GM21515 (cell line): ENCODE data around the gene TUSC7.

Experiments
- ATAC-seq: cut with Tn5 transposase; IDR thresholded peaks from one replicate; pipeline ENCODE4 v1.9.1; 2021; ENCODE audit not compliant: unreplicated experiment

The TUSC7 gene

GRCh38 chr3:116709479-116709878 is at the start of gene TUSC7:
TSS of gene TUSC7 (plus strand) at chr3:116709779.
- ATAC-seq: no peak

GRCh38 chr3:116661196-116661595 is 48.4 kb upstream of the TUSC7 start:
- no peak for ATAC-seq

GRCh38 chr3:116663161-116664110 is 46.1 kb upstream of the TUSC7 start:
- ATAC-seq: no peak

GRCh38 chr3:116667324-116667723 is 42.3 kb upstream of the TUSC7 start:
- ATAC-seq: no peak

- ATAC-seq: no peak
These were observed 41.8 kb upstream of the TUSC7 start for GRCh38 chr3:116667791-116668190.

- no peak for ATAC-seq
These were observed 40.0 kb upstream of the TUSC7 start for GRCh38 chr3:116669576-116669975.

- ATAC-seq: no peak
These were observed 38.4 kb upstream of the TUSC7 start for GRCh38 chr3:116671151-116671550.

GRCh38 chr3:116678853-116679252 is 30.7 kb upstream of the TUSC7 start:
- ATAC-seq: no peak

GRCh38 chr3:116691041-116691440 is 18.5 kb upstream of the TUSC7 start:
- no peak for ATAC-seq

GRCh38 chr3:116701070-116701469 is 8.5 kb upstream of the TUSC7 start:
- no peak for ATAC-seq

- no peak for ATAC-seq
These were observed 7.2 kb upstream of the TUSC7 start for GRCh38 chr3:116702334-116702733.

GRCh38 chr3:116707531-116707930 is 2.0 kb upstream of the TUSC7 start:
- ATAC-seq: no peak

- ATAC-seq: no peak
These were observed 6.9 kb downstream of the TUSC7 start for GRCh38 chr3:116716490-116716889.

GRCh38 chr3:116717566-116717965 is 8.0 kb downstream of the TUSC7 start:
- ATAC-seq: no peak

GRCh38 chr3:116728454-116728853 is 18.9 kb downstream of the TUSC7 start:
- ATAC-seq: no peak

GRCh38 chr3:116734243-116734642 is 24.7 kb downstream of the TUSC7 start:
- ATAC-seq: no peak

GRCh38 chr3:116739678-116740077 is 30.1 kb downstream of the TUSC7 start:
- ATAC-seq: no peak

GRCh38 chr3:116740293-116740692 is 30.7 kb downstream of the TUSC7 start:
- ATAC-seq: no peak

GRCh38 chr3:116741467-116741866 is 31.9 kb downstream of the TUSC7 start:
- no peak for ATAC-seq

- no peak for ATAC-seq
These were observed 33.5 kb downstream of the TUSC7 start for GRCh38 chr3:116743062-116743461.

GRCh38 chr3:116749388-116749787 is 39.8 kb downstream of the TUSC7 start:
- no peak for ATAC-seq

GRCh38 chr3:116757315-116757714 is 47.7 kb downstream of the TUSC7 start:
- no peak for ATAC-seq

GRCh38 chr3:116759316-116759715 is 49.7 kb downstream of the TUSC7 start:
- no peak for ATAC-seq
